K562 (cell line): ENCODE results near the gene GPX5.

Experiments used
- ATF7 ChIP-seq: fragments of 450-650 bp; IDR thresholded peaks from 2 replicates; pipeline ENCODE4 v1.7.1; 2014; ENCODE audit warnings: mild to moderate bottlenecking, moderate library complexity
- ETV6 ChIP-seq, 3 experiments: fragments of 150-350 bp in 1 of 3; sonication (generic) in 1 of 3; formaldehyde crosslinking in 1 of 3; IDR thresholded peaks; 2 replicates each; pipeline versions ENCODE4 v1.6.1 to v1.8.0; 2014 to 2022; ENCODE audit warnings: borderline replicate concordance in 2 of 3, low read depth in 2 of 3, antibody characterized with exemption in 1 of 3, low read length in 1 of 3, mild to moderate bottlenecking in 1 of 3, missing genetic modification reagents in 1 of 3
- HOMEZ ChIP-seq: fragments of 250-450 bp; sonication (Bioruptor Pico); IDR thresholded peaks from 2 replicates; pipeline ENCODE4 v1.4.0; 2020; ENCODE audit warnings: mild to moderate bottlenecking, moderate library complexity
- MAZ ChIP-seq, 2 experiments: fragments of 450-650 bp in 1 of 2; sonication (generic) in 1 of 2; formaldehyde crosslinking; IDR thresholded peaks in 1 of 2; conservative IDR thresholded peaks in 1 of 2; 2 replicates each; pipeline versions ENCODE4 v1.4.0 to v1.5.0; 2020; ENCODE audit warnings: mild to moderate bottlenecking in 1 of 2, missing genetic modification reagents in 1 of 2
- MYBL2 ChIP-seq, 2 experiments: fragments of 450-650 bp in 1 of 2; sonication (generic) in 1 of 2; formaldehyde crosslinking in 1 of 2; IDR thresholded peaks; 2 replicates each; pipeline versions ENCODE4 v1.6.1 to v1.8.1; 2017 to 2022; ENCODE audit warnings: borderline replicate concordance in 1 of 2, inconsistent platforms in 1 of 2, low read depth in 1 of 2, mild to moderate bottlenecking in 1 of 2, missing genetic modification reagents in 1 of 2, moderate library complexity in 1 of 2
- POLR2AphosphoS5 ChIP-seq: IDR thresholded peaks from 2 replicates; pipeline ENCODE4 v1.6.1; 2011; ENCODE audit warnings: mild to moderate bottlenecking, low read depth, low read length, moderate library complexity; ENCODE audit not compliant: control insufficient read depth, insufficient read depth
- SP2 ChIP-seq: IDR thresholded peaks from 2 replicates; pipeline ENCODE4 v1.6.1; 2011; ENCODE audit warnings: mild to moderate bottlenecking, low read depth, low read length, moderate library complexity; ENCODE audit not compliant: poor library complexity, severe bottlenecking; ENCODE audit errors: extremely low read depth

DNA sequence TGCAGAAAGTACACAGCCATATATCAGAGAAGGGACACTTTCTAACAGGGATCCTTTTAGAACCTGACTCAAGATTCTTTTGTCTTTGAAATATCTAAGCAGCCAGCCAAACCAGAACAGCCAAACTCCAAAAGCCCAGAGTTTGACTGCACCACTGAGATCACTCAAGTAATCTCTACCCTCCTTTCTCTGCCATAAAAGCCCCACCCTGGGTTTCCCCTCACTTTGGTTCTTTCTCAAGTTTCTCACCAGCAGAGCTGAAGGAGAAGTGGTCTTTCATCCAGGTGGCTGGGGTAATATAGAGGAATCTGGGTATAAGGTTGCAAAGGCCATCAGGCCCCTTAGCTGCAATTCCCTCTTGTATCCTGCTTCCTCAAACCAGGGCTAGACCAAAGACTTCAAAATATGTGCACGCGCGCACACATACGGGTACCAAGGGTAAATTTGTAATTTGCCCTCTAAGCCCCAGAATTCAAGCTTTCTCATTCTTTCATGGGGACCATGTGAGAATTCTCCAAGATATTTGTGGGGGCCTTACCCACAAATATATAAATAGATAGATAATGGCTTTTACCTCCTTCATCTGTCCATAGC is 42.9 kb downstream of the GPX5 start:
- TF ChIP-seq MAZ (CRISPR knock-in tag; conservative IDR thresholded peaks at IDR 0.05 in 1 of 2, IDR thresholded peaks at IDR 0.05 in 1 of 2) (no peak), HOMEZ (CRISPR knock-in tag) (no peak), ETV6 (IDR thresholded peaks at IDR 0.05; ENCODE audit: borderline replicate concordance in 1 of 2, low read depth in 2 of 2, low read length in 1 of 2) (no peak), ETV6 (CRISPR knock-in tag; IDR thresholded peaks at IDR 0.05; ENCODE audit: borderline replicate concordance) (no peak), POLR2AphosphoS5 (no peak), SP2 (no peak), MYBL2 (IDR thresholded peaks at IDR 0.05; ENCODE audit: low read depth) (no peak), MYBL2 (CRISPR knock-in tag; IDR thresholded peaks at IDR 0.05; ENCODE audit: borderline replicate concordance) (no peak), ATF7 (no peak)
